B cell (primary cell): Measurements from ENCODE around the gene EVC. TPM values are rescaled to one million over a fixed set of nuclear protein-coding genes. Genes with fewer than 3 reads are reported as not detected.

ENCODE experiments used
- ATAC-seq: fragments of 200-7000 bp; cut with Tn5 transposase; one replicate; pipeline ENCODE4 v1.10.0; 2021; ENCODE audit warnings: low read depth, mild to moderate bottlenecking, moderate number of reproducible peaks, moderate library complexity
- CTCF ChIA-PET: fragments of 350-600 bp; sonication (Branson Sonifier 250); formaldehyde crosslinking; loops from one replicate; lab custom pipeline; 2021; ENCODE audit warnings: antibody characterized with exemption, inconsistent platforms; lab: Charles Lee
- POLR2A ChIA-PET: fragments of 350-600 bp; sonication (Branson Sonifier 250); formaldehyde crosslinking; loops from one replicate; lab custom pipeline; 2021; ENCODE audit warnings: antibody characterized with exemption; lab: Charles Lee
- DNase-seq: peaks from one replicate; pipeline ENCODE4 v3.0.0; 2013
- H2AFZ ChIP-seq: 2 replicates; pipeline ENCODE4 v1.6.1; 2012; ENCODE audit warnings: mild to moderate bottlenecking, low read depth, low read length; ENCODE audit not compliant: insufficient read depth, poor library complexity, severe bottlenecking
- H3K27ac ChIP-seq, 2 donors: 1 replicate in 1 of 2; 2 replicates in 1 of 2; pipeline ENCODE4 v1.5.1; 2012 to 2013; ENCODE audit warnings: low read length in 2 of 2, mild to moderate bottlenecking in 2 of 2, moderate library complexity in 1 of 2
- H3K27me3 ChIP-seq, 4 experiments: fragments of 200-600 bp in 1 of 4; sonication (generic) in 1 of 4; replicated peaks in 1 of 4; 1 replicate in 2 of 4; 2 replicates in 2 of 4; pipeline versions ENCODE4 v1.6.1 to v1.7.0; 2013 to 2016; ENCODE audit warnings: low read length in 3 of 4, mild to moderate bottlenecking in 2 of 4, mixed read lengths in 1 of 4, moderate library complexity in 1 of 4; ENCODE audit not compliant: insufficient read depth in 4 of 4, control insufficient read depth in 3 of 4; ENCODE audit errors: control extremely low read depth in 1 of 4
- H3K36me3 ChIP-seq, 2 experiments: replicated peaks in 1 of 2; 1 replicate in 1 of 2; 2 replicates in 1 of 2; pipeline versions ENCODE4 v1.6.1 to v1.7.1; 2013; ENCODE audit warnings: low read length in 1 of 2; ENCODE audit not compliant: insufficient read depth in 2 of 2, control insufficient read depth in 1 of 2; ENCODE audit errors: control extremely low read depth in 1 of 2, extremely low read depth in 1 of 2
- H3K4me1 ChIP-seq, 2 donors: fragments of 200-600 bp in 1 of 2; sonication (generic) in 1 of 2; 1 replicate in 1 of 2; 2 replicates in 1 of 2; pipeline versions ENCODE4 v1.5.1 to v1.6.1; 2013 to 2017; ENCODE audit warnings: low read length in 2 of 2; ENCODE audit not compliant: control insufficient read depth in 2 of 2, insufficient read depth in 2 of 2
- H3K4me2 ChIP-seq: replicated peaks from 2 replicates; pipeline ENCODE3; 2012; ENCODE audit warnings: mild to moderate bottlenecking, low read depth, low read length; ENCODE audit not compliant: poor library complexity, severe bottlenecking
- H3K4me3 ChIP-seq, 5 experiments: fragments of 200-600 bp in 1 of 5; sonication (generic) in 1 of 5; 1 replicate in 3 of 5; 2 replicates in 2 of 5; pipeline versions ENCODE4 v1.5.1 to v1.7.0; 2011 to 2016; ENCODE audit warnings: low read length in 4 of 5, mild to moderate bottlenecking in 4 of 5, low read depth in 2 of 5, control low read depth in 1 of 5, moderate library complexity in 1 of 5; ENCODE audit not compliant: insufficient read depth in 1 of 5; ENCODE audit errors: control extremely low read depth in 1 of 5, extremely low read depth in 1 of 5
- H3K79me2 ChIP-seq: fragments of 200-600 bp; sonication (generic); one replicate; pipeline ENCODE4 v1.6.0; 2016; ENCODE audit warnings: low read length; ENCODE audit not compliant: control insufficient read depth, insufficient read depth
- H3K9ac ChIP-seq: fragments of 200-600 bp; sonication (generic); 2 replicates; pipeline ENCODE4 v1.6.1; 2017; ENCODE audit warnings: mild to moderate bottlenecking, low read length, moderate library complexity
- H3K9me3 ChIP-seq, 3 donors: one replicate each; pipeline versions ENCODE4 v1.6.1 to v1.7.1; 2013; ENCODE audit warnings: low read length in 2 of 3; ENCODE audit not compliant: control insufficient read depth in 2 of 3, insufficient read depth in 1 of 3; ENCODE audit errors: control extremely low read depth in 1 of 3
- H4K20me1 ChIP-seq: 2 replicates; pipeline ENCODE4 v1.6.0; 2012; ENCODE audit warnings: mild to moderate bottlenecking, low read length; ENCODE audit not compliant: insufficient read depth, control insufficient read depth, poor library complexity, severe bottlenecking
- H3K27ac Mint-ChIP-seq: one replicate; pipeline ENCODE4 v1.8.0; 2021; ENCODE audit warnings: mixed read lengths
- H3K27me3 Mint-ChIP-seq: one replicate; pipeline ENCODE4 v1.8.0; 2021; ENCODE audit warnings: mixed read lengths
- H3K4me1 Mint-ChIP-seq: one replicate; pipeline ENCODE4 v1.8.0; 2021; ENCODE audit warnings: mixed read lengths
- H3K4me3 Mint-ChIP-seq: one replicate; pipeline ENCODE4 v1.8.0; 2021; ENCODE audit warnings: mixed read lengths
- H3K9me3 Mint-ChIP-seq: one replicate; pipeline ENCODE4 v1.8.0; 2022; ENCODE audit warnings: mixed read lengths; ENCODE audit not compliant: insufficient read depth
- EZH2 ChIP-seq: IDR thresholded peaks from 2 replicates; pipeline ENCODE4 v1.6.1; 2012; ENCODE audit warnings: borderline replicate concordance, low read depth, mild to moderate bottlenecking, moderate library complexity, low read length; ENCODE audit not compliant: insufficient read depth, poor library complexity, severe bottlenecking
- WGBS: methylation state at CpG from one replicate; pipeline ENCODE4 v1.1.5; 2013; ENCODE audit warnings: missing lambda C conversion rate; ENCODE audit not compliant: insufficient coverage; 5-methylcytosine and 5-hydroxymethylcytosine counted together
- intact Hi-C: fragments of 100-400 bp; cut with micrococcal nuclease; formaldehyde crosslinking; loops from one replicate; pipeline ENCODE4 v1.10.0; 2022
- polyA plus RNA-seq: library from polyadenylated mRNA; depleted of rRNA; stranded (reverse); fragments of >200 nt; gene quantifications from 2 replicates; pipeline ENCODE4 v1.2.3, GENCODE V29; 2012
- total RNA-seq, 2 donors: library from RNA; stranded (reverse); fragments of 120-200 nt in 1 of 2; gene quantifications; 1 replicate in 1 of 2; 2 replicates in 1 of 2; pipeline versions ENCODE4 v1.2.3 to v1.2.4, GENCODE V29; 2013 to 2022
- TF ChIP-seq, protein P1 (sequence below): fragments of 200-600 bp; IDR thresholded peaks from one replicate; pipeline ENCODE4 v1.8.0; 2022; ENCODE audit warnings: antibody characterized with exemption, mild to moderate bottlenecking

EVC gene
- total and polyA plus RNA-seq, 2 donors (not counting 1 experiment from before 2014, with no cell fraction given): 1.5 TPM; not detected in 1

DNA sequence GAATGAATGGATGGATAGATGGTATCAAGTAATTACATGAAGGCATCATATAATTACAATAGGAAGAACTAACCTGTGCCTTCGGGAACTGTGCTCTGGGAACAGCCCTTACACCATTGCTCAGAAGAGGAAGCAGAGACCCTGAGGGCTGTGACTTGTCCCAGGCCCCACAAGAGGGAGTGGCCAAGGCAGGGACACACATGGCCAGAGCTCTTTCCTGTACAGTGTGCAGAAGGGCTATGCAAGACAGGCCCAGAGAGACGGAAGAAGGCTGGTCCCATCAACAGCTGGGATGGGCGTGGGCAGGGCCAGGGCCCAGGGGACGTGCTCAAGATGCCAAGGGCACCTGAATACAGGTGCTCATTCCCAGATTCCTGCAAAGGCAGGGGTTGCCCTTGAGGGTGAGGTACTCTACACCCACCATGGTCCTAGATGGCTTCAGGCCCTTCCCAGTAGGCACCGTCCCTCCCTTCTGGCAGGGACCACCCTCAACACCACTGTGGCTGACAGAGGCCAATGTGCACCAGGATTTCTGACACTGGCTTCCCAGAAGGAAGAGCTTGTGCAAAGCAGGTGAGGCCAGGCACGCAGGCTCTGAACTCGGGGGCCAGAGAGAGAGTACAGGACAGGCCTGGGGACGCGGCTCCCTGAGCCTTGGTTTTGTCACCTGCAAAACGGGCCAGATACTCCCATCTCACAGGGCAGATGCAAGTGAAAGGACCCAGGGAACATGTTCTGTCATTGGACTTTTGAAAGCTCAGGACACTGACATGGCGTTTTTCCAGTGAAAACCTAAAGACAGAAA, 4.3 kb upstream of the EVC start:
- H3K9me3 Mint-ChIP-seq: no peaks in the 10 kb centered on the region
- H2AFZ ChIP-seq: no peak overlapping the region
- H3K27me3 Mint-ChIP-seq: peaks cover 28% of the 10 kb centered on the region
- H3K4me1 Mint-ChIP-seq: peaks cover 18% of the 10 kb centered on the region
- H3K36me3 ChIP-seq: no peaks in the 10 kb centered on the region
- no peak overlapping the region for H3K4me2 ChIP-seq
- H3K4me3 ChIP-seq: no peak overlapping the region
- peaks cover 0 to 42% (median 2%) of the 10 kb centered on the region in 4 experiments for H3K27me3 ChIP-seq
- H3K9ac ChIP-seq: no peak overlapping the region
- DNase-seq: no peak
- H3K79me2 ChIP-seq: no peaks in the 10 kb centered on the region
- H3K27ac Mint-ChIP-seq: no peak overlapping the region
- 85% methylated on average over 11 of the region's 11 CpGs for WGBS
- intact Hi-C loops: no loop called here
- peak overlapping the region; percentile 33 for H3K4me3 Mint-ChIP-seq
- H3K27ac ChIP-seq: no peak overlapping the region
- ATAC-seq: no peak
- H3K4me1 ChIP-seq: peaks cover 0 to 17% of the 10 kb centered on the region in 2 donors
- POLR2A ChIA-PET: no interaction called here
- H4K20me1 ChIP-seq: no peaks in the 10 kb centered on the region
- no peak for TF ChIP-seq EZH2
- TF ChIP-seq, protein P1, sequence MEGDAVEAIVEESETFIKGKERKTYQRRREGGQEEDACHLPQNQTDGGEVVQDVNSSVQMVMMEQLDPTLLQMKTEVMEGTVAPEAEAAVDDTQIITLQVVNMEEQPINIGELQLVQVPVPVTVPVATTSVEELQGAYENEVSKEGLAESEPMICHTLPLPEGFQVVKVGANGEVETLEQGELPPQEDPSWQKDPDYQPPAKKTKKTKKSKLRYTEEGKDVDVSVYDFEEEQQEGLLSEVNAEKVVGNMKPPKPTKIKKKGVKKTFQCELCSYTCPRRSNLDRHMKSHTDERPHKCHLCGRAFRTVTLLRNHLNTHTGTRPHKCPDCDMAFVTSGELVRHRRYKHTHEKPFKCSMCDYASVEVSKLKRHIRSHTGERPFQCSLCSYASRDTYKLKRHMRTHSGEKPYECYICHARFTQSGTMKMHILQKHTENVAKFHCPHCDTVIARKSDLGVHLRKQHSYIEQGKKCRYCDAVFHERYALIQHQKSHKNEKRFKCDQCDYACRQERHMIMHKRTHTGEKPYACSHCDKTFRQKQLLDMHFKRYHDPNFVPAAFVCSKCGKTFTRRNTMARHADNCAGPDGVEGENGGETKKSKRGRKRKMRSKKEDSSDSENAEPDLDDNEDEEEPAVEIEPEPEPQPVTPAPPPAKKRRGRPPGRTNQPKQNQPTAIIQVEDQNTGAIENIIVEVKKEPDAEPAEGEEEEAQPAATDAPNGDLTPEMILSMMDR: no peak
- peaks cover 0 to 24% (median 0%) of the 10 kb centered on the region in 3 donors for H3K9me3 ChIP-seq
- CTCF ChIA-PET: no interaction called here

DNA sequence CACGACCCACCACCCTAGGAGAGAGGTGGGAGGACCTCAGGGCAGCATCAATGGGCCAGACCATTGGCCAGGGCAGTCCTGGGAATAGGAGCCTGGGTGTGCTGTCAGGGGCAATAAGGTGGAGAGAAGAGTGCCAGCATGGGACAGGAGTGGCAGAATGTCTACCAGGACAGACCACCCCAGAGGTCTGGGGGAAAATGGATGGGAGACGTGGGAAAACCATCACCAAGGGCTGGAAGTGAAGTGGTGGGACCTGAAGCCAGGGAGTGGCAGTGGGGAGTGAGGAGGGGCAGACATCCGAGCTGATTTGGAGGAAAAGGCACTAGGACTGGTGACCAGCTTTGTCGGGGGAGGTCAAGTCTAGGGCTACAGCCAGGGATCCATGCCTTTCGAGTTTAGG, 3.6 kb upstream of the EVC start:
- no peaks in the 10 kb centered on the region for H3K9me3 Mint-ChIP-seq
- Histone ChIP-seq H3K4me3 (no peak overlapping the region), H3K36me3 (no peaks in the 10 kb centered on the region), H3K27me3 (peaks cover 0 to 44% (median 5%) of the 10 kb centered on the region in 4 experiments), H3K4me1 (peaks cover 0 to 17% of the 10 kb centered on the region in 2 donors), H3K4me2 (peak overlapping the region; percentile 59), H3K9me3 (peaks cover 0 to 30% (median 0%) of the 10 kb centered on the region in 3 donors), H3K9ac (no peak overlapping the region), H3K27ac (no peak overlapping the region), H2AFZ (peak overlapping the region; percentile 42), H3K79me2 (no peaks in the 10 kb centered on the region), H4K20me1 (no peaks in the 10 kb centered on the region)
- ChIA-PET POLR2A (no interaction called here), CTCF (no interaction called here)
- DNase-seq (no peak), ATAC-seq (no peak)
- 57% methylated on average over 5 of the region's 5 CpGs for WGBS
- no peak overlapping the region for H3K27ac Mint-ChIP-seq
- peaks cover 20% of the 10 kb centered on the region for H3K4me1 Mint-ChIP-seq
- peaks cover 35% of the 10 kb centered on the region for H3K27me3 Mint-ChIP-seq
- no peak for TF ChIP-seq EZH2
- TF ChIP-seq, protein P1: no peak
- peak overlapping the region; percentile 33 for H3K4me3 Mint-ChIP-seq
- intact Hi-C loops: no loop called here
